Fibroblast of pulmonary artery (primary cell): ENCODE results near the gene NRM.

Experiments used
- DNase-seq: peaks from one replicate; pipeline ENCODE4 v3.0.0-alpha.2; 2010; ENCODE audit warnings: low read depth
- H3K4me3 ChIP-seq: replicated peaks from 2 replicates; pipeline ENCODE4 v1.5.1; 2011; ENCODE audit warnings: low read depth, mild to moderate bottlenecking, control low read depth, low read length, moderate library complexity
- TF ChIP-seq, protein P1 (sequence below): IDR thresholded peaks from 2 replicates; pipeline ENCODE4 v1.5.1; 2011; ENCODE audit warnings: mild to moderate bottlenecking, control low read depth, low read length, inconsistent platforms; ENCODE audit errors: missing control alignments

The NRM gene

DNA sequence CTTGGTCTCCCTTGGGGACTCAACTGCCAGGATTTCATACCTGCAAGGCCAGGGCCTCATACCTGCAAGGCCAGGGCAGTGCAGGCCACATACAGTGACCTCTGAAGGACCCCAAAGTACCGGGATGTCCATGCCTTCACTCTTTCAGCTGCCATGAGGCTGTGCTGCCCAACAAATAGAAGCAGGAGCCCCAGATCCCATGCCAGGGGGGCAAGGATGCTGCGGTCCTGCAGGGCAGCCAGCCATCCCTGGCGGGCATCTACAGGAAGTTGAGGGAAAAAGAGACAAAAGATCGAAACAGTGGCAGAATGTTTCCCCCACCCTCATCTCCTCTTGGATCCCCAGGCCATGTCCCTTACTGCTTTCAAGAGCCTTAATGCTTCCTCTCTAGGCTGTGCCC, 799 bp downstream of the NRM start:
- no peak for DNase-seq
- TF ChIP-seq, protein P1, sequence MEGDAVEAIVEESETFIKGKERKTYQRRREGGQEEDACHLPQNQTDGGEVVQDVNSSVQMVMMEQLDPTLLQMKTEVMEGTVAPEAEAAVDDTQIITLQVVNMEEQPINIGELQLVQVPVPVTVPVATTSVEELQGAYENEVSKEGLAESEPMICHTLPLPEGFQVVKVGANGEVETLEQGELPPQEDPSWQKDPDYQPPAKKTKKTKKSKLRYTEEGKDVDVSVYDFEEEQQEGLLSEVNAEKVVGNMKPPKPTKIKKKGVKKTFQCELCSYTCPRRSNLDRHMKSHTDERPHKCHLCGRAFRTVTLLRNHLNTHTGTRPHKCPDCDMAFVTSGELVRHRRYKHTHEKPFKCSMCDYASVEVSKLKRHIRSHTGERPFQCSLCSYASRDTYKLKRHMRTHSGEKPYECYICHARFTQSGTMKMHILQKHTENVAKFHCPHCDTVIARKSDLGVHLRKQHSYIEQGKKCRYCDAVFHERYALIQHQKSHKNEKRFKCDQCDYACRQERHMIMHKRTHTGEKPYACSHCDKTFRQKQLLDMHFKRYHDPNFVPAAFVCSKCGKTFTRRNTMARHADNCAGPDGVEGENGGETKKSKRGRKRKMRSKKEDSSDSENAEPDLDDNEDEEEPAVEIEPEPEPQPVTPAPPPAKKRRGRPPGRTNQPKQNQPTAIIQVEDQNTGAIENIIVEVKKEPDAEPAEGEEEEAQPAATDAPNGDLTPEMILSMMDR, result no peak
- peak overlapping the region; percentile 86 for H3K4me3 ChIP-seq

DNA sequence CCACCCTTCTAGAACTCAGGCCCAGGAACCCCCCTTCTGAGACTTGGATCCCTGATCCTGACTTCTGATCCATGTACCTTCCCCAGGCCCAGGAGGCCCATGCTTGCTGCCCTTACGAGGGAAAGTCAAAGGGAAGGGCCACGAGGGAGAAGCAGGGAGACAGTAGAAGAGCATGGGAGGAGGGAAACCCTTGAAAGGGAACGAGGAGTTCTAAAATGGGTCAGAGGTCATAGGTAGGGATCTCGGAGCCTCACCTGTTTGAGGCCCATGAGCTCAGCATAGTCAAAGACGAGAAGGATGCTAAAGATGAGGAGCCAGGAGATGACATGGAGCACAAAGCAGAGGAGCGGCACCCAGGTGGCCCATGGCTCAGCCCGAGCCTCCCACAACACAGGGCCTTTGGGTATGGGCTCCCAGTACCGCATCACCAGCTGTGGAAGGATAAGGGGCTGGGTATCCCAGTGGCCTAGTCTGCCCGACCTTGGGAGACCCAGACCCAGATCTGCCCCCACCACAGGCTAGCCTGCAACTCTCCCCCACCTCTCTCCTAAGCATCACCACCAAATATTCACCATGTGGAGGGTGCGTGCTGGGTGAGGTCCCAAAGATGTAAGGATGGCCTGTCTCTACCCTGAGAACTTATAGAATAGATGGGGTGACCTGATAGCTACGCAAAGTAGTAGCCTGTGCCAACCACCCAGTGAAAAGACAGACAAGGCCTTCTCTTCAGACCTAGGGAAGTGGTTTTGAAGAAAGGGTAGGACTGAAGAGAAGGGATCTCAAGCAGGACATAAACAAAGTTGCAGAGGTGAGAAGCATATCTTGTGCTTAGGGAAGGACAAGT, 1.5 kb downstream of the NRM start:
- no peak for DNase-seq
- TF ChIP-seq, protein P1, result no peak
- H3K4me3 ChIP-seq, result no peak overlapping the region

DNA sequence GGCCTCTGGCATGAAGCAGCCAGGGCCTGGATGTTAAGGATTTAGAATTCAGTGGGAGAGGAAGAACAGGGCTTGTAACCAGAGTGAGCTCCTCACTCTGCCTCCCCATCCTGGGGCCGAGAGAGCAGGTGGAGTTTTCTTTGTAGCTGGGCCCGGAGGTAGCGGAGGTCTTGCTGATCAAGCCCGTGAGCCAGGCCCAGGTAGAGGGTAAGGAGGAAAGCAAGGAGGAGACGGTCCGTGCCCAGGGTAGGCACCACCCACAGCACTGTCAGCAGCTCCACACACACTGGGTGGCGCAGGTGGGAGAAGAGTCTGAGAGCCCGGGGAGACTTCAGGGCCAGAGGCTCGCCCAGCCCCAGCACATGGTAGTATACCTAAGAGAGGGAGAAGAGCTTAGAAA, 2.2 kb downstream of the NRM start:
- TF ChIP-seq, protein P1, result no peak
- DNase-seq, result no peak

DNA sequence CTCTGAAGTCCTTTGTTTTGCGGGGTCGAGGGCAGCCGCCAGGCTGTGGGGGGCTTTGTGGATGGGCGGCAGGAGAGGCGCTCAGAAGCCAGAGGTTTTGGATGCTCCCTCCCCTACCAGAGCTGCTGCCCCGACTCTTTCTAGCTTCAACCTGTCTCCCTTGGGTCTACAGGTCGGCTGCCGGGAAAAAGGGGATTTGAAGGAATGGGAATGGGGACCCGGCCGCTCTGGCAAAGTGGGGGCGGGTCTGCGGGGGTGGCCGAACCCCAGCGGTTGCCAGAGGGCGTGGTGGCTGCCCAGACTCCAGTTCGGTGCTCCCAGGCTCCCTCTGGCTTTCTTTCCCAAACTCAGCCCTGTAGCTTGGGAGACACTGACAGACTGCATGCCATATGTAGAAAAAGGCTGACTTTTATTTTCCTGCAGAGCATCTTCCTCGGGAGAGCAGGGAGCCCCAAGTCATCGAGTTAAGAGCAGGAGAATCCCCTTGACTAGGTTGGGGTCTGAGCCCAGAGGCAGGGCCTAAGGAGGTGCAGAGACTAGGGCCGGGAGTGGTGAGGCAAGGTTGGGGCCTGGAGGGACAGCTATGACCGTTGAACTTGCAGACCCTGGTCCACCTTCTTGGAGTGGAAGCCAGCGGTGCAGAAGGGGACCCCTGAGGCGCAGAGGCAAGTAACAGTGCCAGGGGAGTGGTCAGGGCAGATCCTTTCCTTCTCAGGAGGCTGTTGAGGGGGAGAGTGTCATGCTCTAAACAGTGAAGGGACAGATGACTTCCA, 2.9 kb downstream of the NRM start:
- peak; percentile 40 for DNase-seq
- TF ChIP-seq, protein P1, result peak; percentile 28

More for the DNA sequence above, 2.2 kb downstream of the NRM start:
- peak overlapping the region; percentile 88 for H3K4me3 ChIP-seq

DNA sequence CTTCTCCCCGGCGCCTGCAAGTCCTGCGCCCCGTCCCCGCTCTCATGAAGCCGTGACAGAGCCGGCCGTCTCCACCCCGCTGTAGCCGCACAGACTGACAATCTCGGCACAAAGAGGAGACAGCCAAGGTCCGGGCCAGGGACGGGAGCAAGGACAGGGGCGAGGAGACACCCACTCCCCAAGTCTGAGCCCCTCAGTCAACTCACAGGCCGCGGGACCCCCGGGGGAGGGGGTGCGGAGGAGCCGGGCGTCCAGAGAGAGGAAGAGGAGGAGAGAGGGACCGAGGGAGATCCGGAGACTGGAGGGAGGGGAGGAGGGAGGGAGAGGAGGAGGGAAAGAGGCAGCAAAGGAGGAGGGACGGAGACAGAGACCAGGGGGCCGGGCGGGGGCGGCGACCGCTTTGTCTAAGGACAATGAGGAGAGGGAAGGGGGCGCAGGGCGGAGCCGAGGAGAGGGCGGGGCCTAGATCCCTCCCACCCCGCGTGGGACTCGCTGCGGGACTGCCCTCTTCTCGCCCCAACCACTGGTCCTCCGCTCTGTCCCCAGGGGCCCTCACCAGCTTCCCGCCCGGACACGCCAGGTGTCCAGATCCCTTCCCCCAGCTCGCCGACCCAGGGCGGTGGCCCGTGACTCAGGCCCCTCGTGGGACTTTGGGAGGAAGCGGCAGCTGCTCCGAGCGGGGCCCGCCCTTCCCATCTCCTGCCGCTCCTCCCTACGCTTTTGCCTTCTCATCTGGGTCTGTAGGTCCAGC, 3.7 kb downstream of the NRM start:
- peak; percentile 98 for DNase-seq
- TF ChIP-seq, protein P1, result no peak
- H3K4me3 ChIP-seq, result peak overlapping the region; percentile 88

More for the DNA sequence above, 2.9 kb downstream of the NRM start:
- peak overlapping the region; percentile 88 for H3K4me3 ChIP-seq

DNA sequence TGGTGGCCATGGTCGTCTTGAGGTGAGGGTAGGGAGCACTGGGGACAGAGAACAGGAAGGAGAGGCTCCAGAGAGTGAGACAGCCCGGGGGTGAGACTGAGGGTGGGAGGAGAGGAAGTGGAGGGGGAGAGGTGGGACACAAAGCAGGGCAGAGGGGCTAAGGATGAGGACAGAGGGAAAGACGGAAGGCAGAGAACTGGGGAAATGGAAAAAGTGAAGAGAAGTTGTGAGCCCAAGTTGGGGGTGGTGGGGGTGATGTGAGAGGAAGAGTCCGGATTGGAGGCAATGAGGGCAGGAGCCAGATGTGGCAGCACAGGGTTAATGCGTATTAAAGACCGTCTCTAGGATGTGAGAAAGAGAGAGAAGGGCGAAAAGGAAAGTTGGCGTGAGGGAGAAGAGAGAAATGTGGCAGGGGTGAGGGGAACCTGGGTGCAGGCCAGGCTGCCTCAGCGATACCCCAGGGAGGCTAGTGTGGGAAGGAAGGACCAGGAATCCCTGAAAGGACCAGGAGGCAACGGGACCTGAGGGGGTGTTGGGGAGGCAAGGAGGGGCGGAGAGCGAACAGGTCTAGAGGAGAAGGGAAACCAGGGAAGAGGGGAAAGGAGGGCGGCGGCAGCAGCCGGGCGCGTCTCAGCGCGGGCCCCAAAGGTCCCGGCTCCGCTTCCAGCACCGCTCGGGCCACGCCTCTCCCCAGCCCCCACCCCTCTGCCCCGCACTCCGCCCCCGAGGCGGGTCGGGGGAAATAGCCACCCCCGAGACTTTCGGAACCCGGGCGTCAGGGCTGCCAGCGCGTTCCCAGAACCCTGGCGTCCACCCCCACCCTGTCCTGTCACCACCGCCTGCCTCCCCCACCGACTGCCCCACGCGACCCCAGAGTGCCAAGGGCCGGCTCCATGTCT, 4.5 kb downstream of the NRM start, which contains the start of gene PPP1R18:
PPP1R18 (minus strand) TSS at position 637 of the 899 bp plus-strand sequence; CDS start at position 10, 627 bp downstream.
- no peak for DNase-seq

More for the DNA sequence above, 4.5 kb downstream of the NRM start, which contains the start of gene PPP1R18:
- TF ChIP-seq, protein P1, result no peak
- H3K4me3 ChIP-seq, result peak within 1 kb of the TSS; percentile 88
